ENCODE measurements around the gene BBS12.

DNA sequence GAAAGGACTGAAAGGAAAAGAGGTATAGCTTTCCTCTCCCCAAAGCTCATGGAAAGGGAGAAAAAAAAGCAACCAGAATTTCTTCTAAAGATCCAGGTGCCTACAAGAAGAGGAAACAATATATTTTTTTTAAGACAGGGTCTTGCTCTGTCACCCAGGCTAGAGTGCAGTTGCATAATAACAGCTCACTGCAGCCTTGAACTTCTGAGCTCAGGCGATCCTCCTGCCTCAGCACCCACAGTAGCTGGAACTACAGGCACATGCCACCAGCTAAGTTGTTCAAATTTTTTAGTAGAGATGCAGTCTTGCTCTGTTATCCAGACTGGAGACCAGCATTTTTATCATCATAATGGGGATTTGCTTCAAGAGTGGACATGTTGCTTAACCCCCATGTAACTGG, 30.5 kb upstream of the BBS12 start:
- TF ChIP-seq CTCF (conservative IDR thresholded peaks at IDR 0.05) (no peak), EZH2 (IDR thresholded peaks at IDR 0.05; ENCODE audit: low read depth) (no peak)
